C4-2B (cell line): ENCODE measurements around the gene TBX19.

Source experiments
- CTCF ChIP-seq: fragments of 450-650 bp; conservative IDR thresholded peaks from 2 replicates; pipeline ENCODE4 v1.5.1; 2017; ENCODE audit warnings: mild to moderate bottlenecking
- ZFX ChIP-seq: fragments of 450-650 bp; IDR thresholded peaks from 2 replicates; pipeline ENCODE4 v1.6.1; 2017

GRCh38 chr1:168295411-168296114, 14.9 kb downstream of the TBX19 start:
- TF ChIP-seq CTCF = no peak
- no peak for TF ChIP-seq ZFX
